ENCODE results near the gene GINS1.

DNA sequence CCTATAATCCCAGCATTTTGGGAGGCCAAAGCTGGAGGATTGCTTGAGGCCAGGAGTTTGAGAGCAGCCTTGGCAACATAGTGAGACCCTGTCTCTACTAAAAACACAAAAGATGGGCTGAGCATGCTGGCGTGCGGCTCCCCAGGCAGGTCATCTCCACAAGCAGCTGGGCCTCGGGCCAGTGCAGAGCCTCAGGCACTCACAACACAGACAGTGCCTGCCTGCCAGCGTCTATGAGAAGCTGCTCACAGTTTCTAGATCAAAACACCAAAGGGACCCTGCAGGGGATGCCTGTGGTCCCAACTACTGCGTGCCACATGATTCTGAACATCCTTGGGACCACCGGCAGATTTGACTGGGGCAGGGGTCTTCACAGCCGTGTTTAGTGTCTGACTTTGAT, 59.4 kb downstream of the GINS1 start:
- TF ChIP-seq, protein P1, sequence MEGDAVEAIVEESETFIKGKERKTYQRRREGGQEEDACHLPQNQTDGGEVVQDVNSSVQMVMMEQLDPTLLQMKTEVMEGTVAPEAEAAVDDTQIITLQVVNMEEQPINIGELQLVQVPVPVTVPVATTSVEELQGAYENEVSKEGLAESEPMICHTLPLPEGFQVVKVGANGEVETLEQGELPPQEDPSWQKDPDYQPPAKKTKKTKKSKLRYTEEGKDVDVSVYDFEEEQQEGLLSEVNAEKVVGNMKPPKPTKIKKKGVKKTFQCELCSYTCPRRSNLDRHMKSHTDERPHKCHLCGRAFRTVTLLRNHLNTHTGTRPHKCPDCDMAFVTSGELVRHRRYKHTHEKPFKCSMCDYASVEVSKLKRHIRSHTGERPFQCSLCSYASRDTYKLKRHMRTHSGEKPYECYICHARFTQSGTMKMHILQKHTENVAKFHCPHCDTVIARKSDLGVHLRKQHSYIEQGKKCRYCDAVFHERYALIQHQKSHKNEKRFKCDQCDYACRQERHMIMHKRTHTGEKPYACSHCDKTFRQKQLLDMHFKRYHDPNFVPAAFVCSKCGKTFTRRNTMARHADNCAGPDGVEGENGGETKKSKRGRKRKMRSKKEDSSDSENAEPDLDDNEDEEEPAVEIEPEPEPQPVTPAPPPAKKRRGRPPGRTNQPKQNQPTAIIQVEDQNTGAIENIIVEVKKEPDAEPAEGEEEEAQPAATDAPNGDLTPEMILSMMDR (IDR thresholded peaks at IDR 0.05): no peak
- TF ChIP-seq POLR2AphosphoS5 (IDR thresholded peaks at IDR 0.05; ENCODE audit: low read depth, low read length): no peak
- no peak for TF ChIP-seq TAF1 (IDR thresholded peaks at IDR 0.05; ENCODE audit: borderline replicate concordance, low read depth, low read length)
- TF ChIP-seq EZH2phosphoT487 (IDR thresholded peaks at IDR 0.05; ENCODE audit: borderline replicate concordance, low read depth): no peak
- TF ChIP-seq, protein P2, sequence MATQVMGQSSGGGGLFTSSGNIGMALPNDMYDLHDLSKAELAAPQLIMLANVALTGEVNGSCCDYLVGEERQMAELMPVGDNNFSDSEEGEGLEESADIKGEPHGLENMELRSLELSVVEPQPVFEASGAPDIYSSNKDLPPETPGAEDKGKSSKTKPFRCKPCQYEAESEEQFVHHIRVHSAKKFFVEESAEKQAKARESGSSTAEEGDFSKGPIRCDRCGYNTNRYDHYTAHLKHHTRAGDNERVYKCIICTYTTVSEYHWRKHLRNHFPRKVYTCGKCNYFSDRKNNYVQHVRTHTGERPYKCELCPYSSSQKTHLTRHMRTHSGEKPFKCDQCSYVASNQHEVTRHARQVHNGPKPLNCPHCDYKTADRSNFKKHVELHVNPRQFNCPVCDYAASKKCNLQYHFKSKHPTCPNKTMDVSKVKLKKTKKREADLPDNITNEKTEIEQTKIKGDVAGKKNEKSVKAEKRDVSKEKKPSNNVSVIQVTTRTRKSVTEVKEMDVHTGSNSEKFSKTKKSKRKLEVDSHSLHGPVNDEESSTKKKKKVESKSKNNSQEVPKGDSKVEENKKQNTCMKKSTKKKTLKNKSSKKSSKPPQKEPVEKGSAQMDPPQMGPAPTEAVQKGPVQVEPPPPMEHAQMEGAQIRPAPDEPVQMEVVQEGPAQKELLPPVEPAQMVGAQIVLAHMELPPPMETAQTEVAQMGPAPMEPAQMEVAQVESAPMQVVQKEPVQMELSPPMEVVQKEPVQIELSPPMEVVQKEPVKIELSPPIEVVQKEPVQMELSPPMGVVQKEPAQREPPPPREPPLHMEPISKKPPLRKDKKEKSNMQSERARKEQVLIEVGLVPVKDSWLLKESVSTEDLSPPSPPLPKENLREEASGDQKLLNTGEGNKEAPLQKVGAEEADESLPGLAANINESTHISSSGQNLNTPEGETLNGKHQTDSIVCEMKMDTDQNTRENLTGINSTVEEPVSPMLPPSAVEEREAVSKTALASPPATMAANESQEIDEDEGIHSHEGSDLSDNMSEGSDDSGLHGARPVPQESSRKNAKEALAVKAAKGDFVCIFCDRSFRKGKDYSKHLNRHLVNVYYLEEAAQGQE (IDR thresholded peaks at IDR 0.05; ENCODE audit: low read depth, low read length): no peak
- no peak for TF ChIP-seq RCOR1 (IDR thresholded peaks at IDR 0.05; ENCODE audit: low read length)
- TF ChIP-seq MXI1 (IDR thresholded peaks at IDR 0.05; ENCODE audit: low read depth, low read length): no peak
- TF ChIP-seq RAD21 (IDR thresholded peaks at IDR 0.05; ENCODE audit: low read length): no peak
- no peak for TF ChIP-seq EP300 (IDR thresholded peaks at IDR 0.05; ENCODE audit: borderline replicate concordance in 1 of 2, low read depth in 1 of 2, low read length in 1 of 2)
